Choroid plexus epithelial cell (primary cell): ENCODE measurements around the gene AAMDC.
"Not testable (repeated sequence)": the region's sequence is repeated elsewhere in the genome, so short reads cannot be mapped to it uniquely, and the experiment has no call there.

ENCODE experiments used
- DNase-seq: peaks from one replicate; pipeline ENCODE4 v3.0.0-alpha.2; 2010; ENCODE audit warnings: low read depth
- H3K4me3 ChIP-seq: 2 replicates; pipeline ENCODE4 v1.5.1; 2011; ENCODE audit warnings: low read depth, mild to moderate bottlenecking, control low read depth, low read length, moderate library complexity
- CTCF ChIP-seq: conservative IDR thresholded peaks from 2 replicates; pipeline ENCODE4 v1.5.1; 2011; ENCODE audit warnings: low read depth, mild to moderate bottlenecking, control low read depth, inconsistent platforms, low read length, moderate library complexity

Gene AAMDC

GRCh38 chr11:77819921-77820564 lies 901 bp upstream of the AAMDC start:
- TF ChIP-seq CTCF, result no peak
- DNase-seq, result peak; percentile 47
- peak overlapping the region; percentile 89 for H3K4me3 ChIP-seq

DNA sequence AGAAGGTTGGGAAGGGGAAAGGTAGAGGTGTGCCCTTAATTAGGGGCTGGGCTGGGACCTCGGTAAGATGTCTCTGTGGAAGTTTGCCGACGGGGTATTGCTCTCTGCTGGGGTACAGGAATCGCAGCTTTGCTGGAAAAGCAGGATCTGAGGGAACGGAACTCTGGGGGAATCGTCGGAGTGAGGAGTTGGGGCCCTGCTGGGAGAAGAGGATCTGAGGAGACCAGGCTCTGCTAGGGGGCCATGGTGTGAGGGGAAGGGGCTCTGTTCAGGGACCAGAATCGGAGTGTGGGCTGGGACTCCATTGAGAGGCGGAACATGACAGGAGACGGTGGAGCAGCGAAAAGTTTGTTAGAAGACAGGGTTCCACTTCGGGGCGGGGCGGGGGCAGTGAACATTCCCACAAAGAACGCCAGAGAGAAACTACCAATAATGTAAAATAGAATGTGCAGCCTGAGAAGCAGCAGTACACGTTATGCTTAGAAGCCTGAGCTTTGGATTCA lies 456 bp downstream of the AAMDC start:
- peak overlapping the region; percentile 89 for H3K4me3 ChIP-seq
- peak; percentile 52 for DNase-seq
- no peak for TF ChIP-seq CTCF

DNA sequence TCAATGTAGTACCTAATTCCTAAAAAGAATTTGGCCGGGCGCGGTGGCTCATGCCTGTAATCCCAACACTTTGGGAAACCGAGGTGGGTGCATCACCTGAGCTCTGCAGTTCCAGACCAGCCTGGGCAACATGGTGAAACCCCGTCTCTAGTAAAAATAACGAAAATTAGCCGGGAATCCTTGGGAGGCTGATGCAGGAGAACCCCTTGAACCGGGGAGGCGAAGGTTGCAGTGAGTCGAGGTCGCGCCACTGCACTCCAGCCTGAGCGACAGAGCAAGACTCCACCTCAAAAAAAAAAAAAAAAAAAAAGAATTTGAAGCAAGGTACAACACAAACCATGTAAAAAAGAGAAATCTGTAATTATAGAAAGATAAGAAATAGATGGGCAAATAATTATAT lies 1.2 kb downstream of the AAMDC start:
- peak overlapping the region; percentile 89 for H3K4me3 ChIP-seq
- not testable (repeated sequence) for DNase-seq

- H3K4me3 ChIP-seq, result no peak overlapping the region
- DNase-seq, result peak; percentile 69
- no peak for TF ChIP-seq CTCF
Measured at GRCh38 chr11:77823775-77824174, 2.8 kb downstream of the AAMDC start.

DNA sequence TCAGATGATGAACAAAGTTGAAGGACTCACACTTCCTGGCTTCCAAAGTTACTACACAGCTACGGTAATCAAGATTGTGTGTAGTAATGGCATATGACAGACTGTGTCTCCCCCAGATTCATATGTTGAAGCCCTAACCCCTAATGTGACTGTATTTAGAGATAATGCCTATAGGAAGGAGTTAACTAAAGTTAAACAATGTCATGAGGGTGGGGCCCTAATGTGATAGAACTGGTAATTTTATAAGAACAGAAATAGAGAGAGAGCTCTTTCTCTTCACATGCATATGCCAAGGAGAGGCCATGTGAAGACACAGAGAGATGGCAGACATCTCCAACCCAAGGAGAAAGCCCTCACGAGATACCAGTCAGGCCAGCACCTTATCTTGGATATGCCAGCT lies 8.0 kb downstream of the AAMDC start:
- no peak overlapping the region for H3K4me3 ChIP-seq
- no peak for TF ChIP-seq CTCF
- DNase-seq, result no peak

GRCh38 chr11:77833302-77833701 lies 12.4 kb downstream of the AAMDC start:
- no peak for DNase-seq
- TF ChIP-seq CTCF, result no peak
- no peak overlapping the region for H3K4me3 ChIP-seq

DNA sequence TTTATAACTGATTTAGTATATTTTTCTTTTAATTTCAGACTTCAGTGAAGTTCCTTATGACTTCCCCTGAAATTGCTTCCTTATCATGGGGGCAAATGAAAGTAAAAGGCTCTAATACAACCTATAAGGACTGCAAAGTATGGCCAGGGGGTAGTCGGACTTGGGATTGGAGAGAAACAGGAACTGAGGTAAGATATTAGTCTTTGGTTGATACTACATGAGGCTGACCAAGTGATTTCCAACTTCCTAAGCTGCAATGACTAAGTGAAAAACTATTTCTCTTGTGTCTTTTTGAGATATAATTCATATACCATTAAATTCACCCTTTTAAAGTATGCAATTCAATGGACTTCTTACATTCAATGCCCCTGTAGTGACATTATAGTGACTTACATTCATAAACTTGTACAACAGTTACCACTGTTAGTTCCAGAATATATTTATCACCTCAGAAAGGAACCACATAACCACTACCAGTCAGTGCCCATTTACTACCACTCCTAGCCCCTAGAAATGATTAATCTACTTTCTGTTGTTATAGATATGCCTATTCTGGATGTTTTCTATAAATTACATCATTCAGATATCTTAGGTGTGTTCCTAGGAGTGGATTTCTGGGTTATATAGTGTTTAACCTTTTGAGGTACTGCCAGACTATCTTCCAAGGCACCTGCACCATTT lies 21.6 kb downstream of the AAMDC start:
- peak; percentile 60 for DNase-seq
- TF ChIP-seq CTCF, result no peak
- no peak overlapping the region for H3K4me3 ChIP-seq

DNA sequence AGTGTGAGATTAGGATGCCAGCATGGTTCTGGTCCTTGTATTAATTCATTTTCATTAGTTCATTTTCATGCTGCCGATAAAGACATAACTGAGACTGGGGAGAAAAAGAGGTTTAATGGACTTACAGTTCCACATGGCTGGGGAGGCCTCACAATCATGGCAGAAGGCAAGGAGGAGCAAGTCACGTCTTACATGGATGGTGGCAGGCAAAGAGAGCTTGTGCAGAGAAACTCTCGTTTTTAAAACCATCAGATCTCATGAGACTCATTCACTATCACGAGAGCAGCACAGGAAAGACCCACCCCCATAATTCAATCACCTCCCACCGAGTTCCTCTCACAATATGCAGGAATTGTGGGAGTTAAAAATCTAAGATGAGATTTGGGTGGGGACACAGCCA lies 22.8 kb downstream of the AAMDC start:
- H3K4me3 ChIP-seq, DNase-seq: not testable (repeated sequence)
